Endothelial cell of umbilical vein (primary cell): Measurements from ENCODE around the gene MPC1L.

Source experiments
- CTCF ChIP-seq, 2 donors: IDR thresholded peaks; 1 replicate in 1 of 2; 2 replicates in 1 of 2; pipeline ENCODE4 v1.5.1; 2011; ENCODE audit warnings: low read length in 2 of 2, mild to moderate bottlenecking in 2 of 2, moderate library complexity in 2 of 2, control low read depth in 1 of 2, inconsistent platforms in 1 of 2, low read depth in 1 of 2; ENCODE audit not compliant: insufficient read depth in 1 of 2; ENCODE audit errors: extremely low read depth in 1 of 2
- POLR2A ChIP-seq: IDR thresholded peaks from 2 replicates; pipeline ENCODE4 v1.6.1; 2012; ENCODE audit warnings: low read depth, mild to moderate bottlenecking, control low read depth, low read length

GRCh38 chrX:40652664-40653063 lies 29.4 kb downstream of the MPC1L start:
- TF ChIP-seq CTCF (IDR thresholded peaks at IDR 0.05; ENCODE audit: extremely low read depth in 1 of 2, insufficient read depth in 1 of 2, low read depth in 1 of 2, low read length in 2 of 2) (no peak), POLR2A (no peak)
